ENCODE measurements around the gene EEF2K. TPM values are rescaled to one million over a fixed set of nuclear protein-coding genes. Genes with fewer than 3 reads are reported as not detected.

Gene EEF2K
- total RNA-seq, 1 experiment from 2014 or later: 31.0 TPM

- Histone ChIP-seq H3K9me3 (ENCODE audit: control insufficient read depth in 1 of 2, insufficient read depth in 1 of 2, low read depth in 1 of 2, low read length in 2 of 2) (no peaks in the 10 kb centered on the region), H3K27ac (ENCODE audit: low read depth, low read length) (no peak overlapping the region), H3K9me2 (ENCODE audit: insufficient read depth) (no peaks in the 10 kb centered on the region), H3K27me3 (ENCODE audit: insufficient read depth, low read length) (no peaks in the 10 kb centered on the region), H2AFZ (ENCODE audit: low read depth, low read length, poor library complexity, severe bottlenecking) (no peak overlapping the region), H4K20me1 (ENCODE audit: insufficient read depth) (no peaks in the 10 kb centered on the region), H3K4me3 (replicated peaks in 1 of 2; ENCODE audit: low read depth in 1 of 2, low read length in 2 of 2) (no peak overlapping the region), H3K36me3 (ENCODE audit: control insufficient read depth in 1 of 2, insufficient read depth in 2 of 2, low read length in 2 of 2) (no peaks in the 10 kb centered on the region), H3K79me2 (ENCODE audit: insufficient read depth, low read length) (no peaks in the 10 kb centered on the region), H3K9ac (ENCODE audit: low read length) (no peak overlapping the region), H3K4me2 (ENCODE audit: low read length) (peak overlapping the region; percentile 82; the same call in 1 of the 2 replicates), H3K4me1 (ENCODE audit: control insufficient read depth in 1 of 2, insufficient read depth in 2 of 2, low read length in 2 of 2) (peaks cover 23 to 48% of the 10 kb centered on the region in 2 experiments)
- intact Hi-C loops (cut with micrococcal nuclease): no loop called here
- ATAC-seq: no peak
- ChIA-PET POLR2A (no interaction called here), CTCF (interaction anchor here (0.5 kb wide), 1 partner anchor 18 kb away, joined by 3 read pairs; no protein-coding TSS in a partner anchor), RAD21 (ENCODE audit: low non-redundant PET in 1 of 2, low total read pairs in 2 of 2, uncharacterized antibody in 2 of 2, unreplicated experiment in 2 of 2) (no interaction called here)
- no peak for DNase-seq (ENCODE audit: low read depth, low spot score)
- no TSS peak for BruUV-seq (replicated peaks)
- TF ChIP-seq SRF (IDR thresholded peaks at IDR 0.05; ENCODE audit: low read depth) (no peak), CBX3 (IDR thresholded peaks at IDR 0.05; ENCODE audit: low read depth) (no peak), SIN3A (IDR thresholded peaks at IDR 0.05; ENCODE audit: low read depth) (no peak)
Measured at GRCh38 chr16:22192261-22193062, 13.6 kb upstream of the EEF2K start.

- Histone ChIP-seq H3K27ac (ENCODE audit: low read depth, low read length) (no peak overlapping the region), H3K4me1 (ENCODE audit: control insufficient read depth in 1 of 2, insufficient read depth in 2 of 2, low read length in 2 of 2) (peaks cover 23 to 48% of the 10 kb centered on the region in 2 experiments), H3K9me2 (ENCODE audit: insufficient read depth) (no peaks in the 10 kb centered on the region), H2AFZ (ENCODE audit: low read depth, low read length, poor library complexity, severe bottlenecking) (no peak overlapping the region), H3K9ac (ENCODE audit: low read length) (no peak overlapping the region), H3K4me3 (replicated peaks in 1 of 2; ENCODE audit: low read depth in 1 of 2, low read length in 2 of 2) (no peak overlapping the region), H3K4me2 (ENCODE audit: low read length) (no peak overlapping the region), H3K9me3 (ENCODE audit: control insufficient read depth in 1 of 2, insufficient read depth in 1 of 2, low read depth in 1 of 2, low read length in 2 of 2) (no peaks in the 10 kb centered on the region), H3K27me3 (ENCODE audit: insufficient read depth, low read length) (no peaks in the 10 kb centered on the region), H3K36me3 (ENCODE audit: control insufficient read depth in 1 of 2, insufficient read depth in 2 of 2, low read length in 2 of 2) (no peaks in the 10 kb centered on the region), H4K20me1 (ENCODE audit: insufficient read depth) (no peaks in the 10 kb centered on the region), H3K79me2 (ENCODE audit: insufficient read depth, low read length) (no peaks in the 10 kb centered on the region)
- ChIA-PET RAD21 (ENCODE audit: low non-redundant PET in 1 of 2, low total read pairs in 2 of 2, uncharacterized antibody in 2 of 2, unreplicated experiment in 2 of 2) (no interaction called here), POLR2A (no interaction called here), CTCF (no interaction called here)
- no TSS peak for BruUV-seq (replicated peaks)
- no peak for ATAC-seq
- DNase-seq (ENCODE audit: low read depth, low spot score): no peak
- intact Hi-C loops (cut with micrococcal nuclease): no loop called here
- TF ChIP-seq EGR1 (IDR thresholded peaks at IDR 0.05; ENCODE audit: low read depth): no peak
- no peak for TF ChIP-seq FOSL1 (IDR thresholded peaks at IDR 0.05; ENCODE audit: low read depth)
- no peak for TF ChIP-seq CEBPB (IDR thresholded peaks at IDR 0.05; ENCODE audit: low read depth)
- TF ChIP-seq ELF1 (IDR thresholded peaks at IDR 0.05; ENCODE audit: borderline replicate concordance, low read depth): no peak
- no peak for TF ChIP-seq POLR2AphosphoS5 (IDR thresholded peaks at IDR 0.05; ENCODE audit: low read depth, low read length)
- TF ChIP-seq ZFX (IDR thresholded peaks at IDR 0.05): no peak
- no peak for TF ChIP-seq REST (IDR thresholded peaks at IDR 0.05; ENCODE audit: low read depth)
- TF ChIP-seq CBX3 (IDR thresholded peaks at IDR 0.05; ENCODE audit: low read depth): no peak
- no peak for TF ChIP-seq EZH2 (IDR thresholded peaks at IDR 0.05)
- TF ChIP-seq EZH2phosphoT487 (IDR thresholded peaks at IDR 0.05; ENCODE audit: borderline replicate concordance): no peak
- no peak for TF ChIP-seq JUND (IDR thresholded peaks at IDR 0.05)
- no peak for TF ChIP-seq SP1 (IDR thresholded peaks at IDR 0.05; ENCODE audit: low read depth)
- no peak for TF ChIP-seq CTCF (IDR thresholded peaks at IDR 0.05 in 2 of 3, conservative IDR thresholded peaks at IDR 0.05 in 1 of 3; ENCODE audit: borderline replicate concordance in 1 of 3, insufficient read depth in 1 of 3, low read depth in 2 of 3, low read length in 2 of 3)
- no peak for TF ChIP-seq RAD21 (IDR thresholded peaks at IDR 0.05; ENCODE audit: low read depth)
- no peak for TF ChIP-seq SIN3A (IDR thresholded peaks at IDR 0.05; ENCODE audit: low read depth)
- no peak for TF ChIP-seq YY1 (IDR thresholded peaks at IDR 0.05; ENCODE audit: extremely low read depth, insufficient replicate concordance, low read depth, low read length)
Measured at GRCh38 chr16:22193063-22193411, 13.0 kb upstream of the EEF2K start.
